ENCODE results near the gene BCL2L13. TPM values are rescaled to one million over a fixed set of nuclear protein-coding genes. Genes with fewer than 3 reads are reported as not detected.

Gene BCL2L13
- total and polyA plus RNA-seq, 2 experiments from 2014 or later, result 35.3 to 61.5 TPM

GRCh38 chr22:17738386-17739128 lies 100.0 kb downstream of the BCL2L13 start:
- Histone ChIP-seq H3K27ac (no peak overlapping the region), H3K27me3 (no peaks in the 10 kb centered on the region), H3K4me3 (no peak overlapping the region), H3K9me3 (ENCODE audit: low read depth) (no peaks in the 10 kb centered on the region), H3K36me3 (peaks cover 11% of the 10 kb centered on the region), H3K4me1 (ENCODE audit: low read depth) (no peaks in the 10 kb centered on the region)
- TF ChIP-seq CTCF (IDR thresholded peaks at IDR 0.05; ENCODE audit: low read depth, low read length), result no peak
- DNase-seq (ENCODE audit: low read depth in 1 of 2, low spot score in 1 of 2), result no peak

GRCh38 chr22:17739196-17739975 lies 100.8 kb downstream of the BCL2L13 start:
- DNase-seq (ENCODE audit: low read depth in 1 of 2, low spot score in 1 of 2), result no peak
- Histone ChIP-seq H3K4me1 (ENCODE audit: low read depth) (no peaks in the 10 kb centered on the region), H3K27ac (no peak overlapping the region), H3K4me3 (no peak overlapping the region), H3K27me3 (no peaks in the 10 kb centered on the region), H3K9me3 (ENCODE audit: low read depth) (no peaks in the 10 kb centered on the region), H3K36me3 (peaks cover 3% of the 10 kb centered on the region)
- no peak for TF ChIP-seq CTCF (IDR thresholded peaks at IDR 0.05; ENCODE audit: low read depth, low read length)

- Histone ChIP-seq H3K4me1 (ENCODE audit: low read depth) (no peaks in the 10 kb centered on the region), H3K4me3 (no peak overlapping the region), H3K27ac (no peak overlapping the region), H3K36me3 (no peaks in the 10 kb centered on the region), H3K27me3 (no peaks in the 10 kb centered on the region), H3K9me3 (ENCODE audit: low read depth) (no peaks in the 10 kb centered on the region)
- TF ChIP-seq CTCF (IDR thresholded peaks at IDR 0.05; ENCODE audit: low read depth, low read length), result no peak
- DNase-seq (ENCODE audit: low read depth in 1 of 2, low spot score in 1 of 2), result no peak
Observed at GRCh38 chr22:17741866-17742526, 103.4 kb downstream of the BCL2L13 start.

GRCh38 chr22:17742527-17742902 lies 104.0 kb downstream of the BCL2L13 start:
- DNase-seq (ENCODE audit: low read depth in 1 of 2, low spot score in 1 of 2), result peak; percentile 80 to 83
- H3K27ac ChIP-seq, result no peak overlapping the region
- H3K36me3 ChIP-seq, result no peaks in the 10 kb centered on the region
- H3K9me3 ChIP-seq (ENCODE audit: low read depth), result no peaks in the 10 kb centered on the region
- no peaks in the 10 kb centered on the region for H3K27me3 ChIP-seq
- no peak overlapping the region for H3K4me3 ChIP-seq
- TF ChIP-seq CTCF (IDR thresholded peaks at IDR 0.05; ENCODE audit: low read depth, low read length), result peak; percentile 80
- H3K4me1 ChIP-seq (ENCODE audit: low read depth), result no peaks in the 10 kb centered on the region

- TF ChIP-seq CTCF (IDR thresholded peaks at IDR 0.05; ENCODE audit: low read depth, low read length), result no peak
- DNase-seq (ENCODE audit: low read depth in 1 of 2, low spot score in 1 of 2), result no peak
Observed at GRCh38 chr22:17743661-17744411, 105.3 kb downstream of the BCL2L13 start.

More at GRCh38 chr22:17743661-17744411, 105.3 kb downstream of the BCL2L13 start:
- H3K4me3 ChIP-seq, result no peak overlapping the region
- H3K4me1 ChIP-seq (ENCODE audit: low read depth), result no peaks in the 10 kb centered on the region
- H3K36me3 ChIP-seq, result no peaks in the 10 kb centered on the region
- no peaks in the 10 kb centered on the region for H3K9me3 ChIP-seq (ENCODE audit: low read depth)
- H3K27ac ChIP-seq, result no peak overlapping the region
- H3K27me3 ChIP-seq, result no peaks in the 10 kb centered on the region
